Astrocyte (in vitro differentiated cells and primary cell): ENCODE data around the gene SLFN5.

Experiments
- CTCF ChIP-seq: IDR thresholded peaks from 2 replicates; pipeline ENCODE4 v1.5.1; 2011; ENCODE audit warnings: low read depth, mild to moderate bottlenecking, inconsistent platforms, low read length, moderate library complexity; ENCODE audit not compliant: insufficient read depth
- EZH2 ChIP-seq: IDR thresholded peaks from 2 replicates; pipeline ENCODE4 v1.6.1; 2012; ENCODE audit warnings: mild to moderate bottlenecking, low read length, inconsistent platforms; ENCODE audit not compliant: insufficient read depth

GRCh38 chr17:35293151-35293847 lies 50.4 kb downstream of the SLFN5 start:
- TF ChIP-seq EZH2, result no peak
- TF ChIP-seq CTCF, result no peak
